Esophagus squamous epithelium (tissue), 4 donors: ENCODE results near the gene DBN1.

ENCODE experiments used
- CTCF ChIP-seq, 6 experiments: fragments of 450-650 bp in 4 of 6; fragments of 200-600 bp in 2 of 6; sonication (generic) in 2 of 6; IDR thresholded peaks; one replicate each; pipeline ENCODE4 v1.5.1; 2016 to 2019; ENCODE audit warnings: antibody characterized with exemption in 6 of 6, mild to moderate bottlenecking in 4 of 6, moderate library complexity in 4 of 6
- POLR2A ChIP-seq, 4 donors: fragments of 450-650 bp; IDR thresholded peaks; one replicate each; pipeline ENCODE4 v1.6.1; 2017; ENCODE audit warnings: antibody characterized with exemption in 4 of 4, mild to moderate bottlenecking in 4 of 4, moderate library complexity in 3 of 4

- TF ChIP-seq CTCF (IDR thresholded peaks at IDR 0.05) (no peak), POLR2A (IDR thresholded peaks at IDR 0.05) (peak in 1 of 4 donors; percentile 17)
These were observed 44.0 kb downstream of the DBN1 start for GRCh38 chr5:177429248-177430040.
